Thoracic aorta (tissue), 2 donors: ENCODE measurements around the gene ZC3HAV1L. TPM values are rescaled to one million over a fixed set of nuclear protein-coding genes. Genes with fewer than 3 reads are reported as not detected.
"Not testable (repeated sequence)": the region's sequence is repeated elsewhere in the genome, so short reads cannot be mapped to it uniquely, and the experiment has no call there.

Experiments
- ATAC-seq: fragments of 150-250 bp; one replicate; pipeline ENCODE4 v1.8.0; 2017; ENCODE audit warnings: low read depth; ENCODE audit not compliant: insufficient number of reproducible peaks, low FRiP score
- DNase-seq: peaks from one replicate; pipeline ENCODE4 v3.0.0-alpha.2; 2020; ENCODE audit warnings: low spot score
- H3K27ac ChIP-seq, 2 donors: fragments of 200-600 bp; sonication (generic); 1 replicate in 1 of 2; 2 replicates in 1 of 2; pipeline ENCODE4 v1.5.1; 2016; ENCODE audit warnings: mild to moderate bottlenecking in 2 of 2, moderate library complexity in 2 of 2
- H3K27me3 ChIP-seq: fragments of 200-600 bp; sonication (generic); replicated peaks from 2 replicates; pipeline ENCODE4 v1.6.0; 2016; ENCODE audit warnings: mild to moderate bottlenecking; ENCODE audit not compliant: insufficient read depth
- H3K36me3 ChIP-seq: fragments of 200-600 bp; sonication (generic); one replicate; pipeline ENCODE4 v1.5.1; 2016
- H3K4me1 ChIP-seq, 2 donors: fragments of 200-600 bp; sonication (generic); 1 replicate in 1 of 2; 2 replicates in 1 of 2; pipeline versions ENCODE4 v1.5.1 to v1.6.0; 2016; ENCODE audit warnings: low read depth in 2 of 2, mild to moderate bottlenecking in 1 of 2; ENCODE audit not compliant: control insufficient read depth in 1 of 2
- H3K4me3 ChIP-seq: fragments of 200-600 bp; sonication (generic); 2 replicates; pipeline ENCODE4 v1.5.1; 2016; ENCODE audit warnings: mild to moderate bottlenecking
- H3K9me3 ChIP-seq: fragments of 200-600 bp; sonication (generic); 2 replicates; pipeline ENCODE4 v1.5.1; 2016
- CTCF ChIP-seq: fragments of 200-600 bp; sonication (generic); IDR thresholded peaks from one replicate; pipeline ENCODE4 v1.5.1; 2019; ENCODE audit warnings: antibody characterized with exemption
- total RNA-seq, 2 donors: library from RNA; depleted of rRNA; stranded (reverse); fragments of >200 nt; gene quantifications; one replicate each; pipeline versions ENCODE4 v1.1.0 to v1.2.3, GENCODE V29; 2016

The ZC3HAV1L gene
- total RNA-seq, 2 donors from 2014 or later = 10.4 to 22.7 TPM

GRCh38 chr7:139032473-139032872 lies 3.4 kb downstream of the ZC3HAV1L start:
- Histone ChIP-seq H3K27me3 (no peaks in the 10 kb centered on the region), H3K36me3 (peaks cover 5% of the 10 kb centered on the region), H3K4me1 (peaks cover 4 to 7% of the 10 kb centered on the region in 2 donors), H3K4me3 (no peak overlapping the region), H3K27ac (no peak overlapping the region), H3K9me3 (no peaks in the 10 kb centered on the region)
- TF ChIP-seq CTCF = no peak
- DNase-seq (no peak), ATAC-seq (no peak)

GRCh38 chr7:139029353-139029752 lies 6.5 kb downstream of the ZC3HAV1L start:
- no peak for TF ChIP-seq CTCF
- H3K27me3 ChIP-seq = no peaks in the 10 kb centered on the region
- H3K4me1 ChIP-seq = peaks cover 0 to under 1% of the 10 kb centered on the region in 2 donors
- peaks cover 5% of the 10 kb centered on the region for H3K36me3 ChIP-seq
- ATAC-seq (no peak), DNase-seq (no peak)
- H3K9me3 ChIP-seq = no peaks in the 10 kb centered on the region
- no peak overlapping the region for H3K4me3 ChIP-seq
- H3K27ac ChIP-seq = no peak overlapping the region

- TF ChIP-seq CTCF = no peak
- ATAC-seq (no peak), DNase-seq (no peak)
- no peaks in the 10 kb centered on the region for H3K4me1 ChIP-seq
- no peak overlapping the region for H3K27ac ChIP-seq
- H3K27me3 ChIP-seq = no peaks in the 10 kb centered on the region
- H3K4me3 ChIP-seq = no peak overlapping the region
- H3K36me3 ChIP-seq = peaks cover 5% of the 10 kb centered on the region
- no peaks in the 10 kb centered on the region for H3K9me3 ChIP-seq
These were observed 9.3 kb downstream of the ZC3HAV1L start for GRCh38 chr7:139026551-139026950.

GRCh38 chr7:139025861-139026260 lies 10.0 kb downstream of the ZC3HAV1L start:
- H3K4me3 ChIP-seq, DNase-seq, ATAC-seq, H3K4me1 ChIP-seq, H3K36me3 ChIP-seq, H3K27me3 ChIP-seq, H3K27ac ChIP-seq, H3K9me3 ChIP-seq: not testable (repeated sequence)

GRCh38 chr7:139023076-139023475 lies 12.8 kb downstream of the ZC3HAV1L start:
- Histone ChIP-seq H3K27me3 (no peaks in the 10 kb centered on the region), H3K36me3 (no peaks in the 10 kb centered on the region), H3K4me1 (no peaks in the 10 kb centered on the region), H3K4me3 (no peak overlapping the region), H3K9me3 (no peaks in the 10 kb centered on the region), H3K27ac (no peak overlapping the region)
- TF ChIP-seq CTCF = no peak
- DNase-seq (no peak), ATAC-seq (no peak)

- Histone ChIP-seq H3K4me1 (no peaks in the 10 kb centered on the region), H3K27ac (no peak overlapping the region), H3K27me3 (no peaks in the 10 kb centered on the region), H3K36me3 (no peaks in the 10 kb centered on the region), H3K9me3 (no peaks in the 10 kb centered on the region), H3K4me3 (no peak overlapping the region)
- no peak for TF ChIP-seq CTCF
- no peak for ATAC-seq
- DNase-seq = no peak
These were observed 13.6 kb downstream of the ZC3HAV1L start for GRCh38 chr7:139022286-139022685.
